T-helper 22 cell (primary cell): Measurements from ENCODE around the gene GOT2.
A peak's percentile ranks its signal among the peaks of the same experiment; 100 is the strongest.
"Not testable (repeated sequence)": the region's sequence is repeated elsewhere in the genome, so short reads cannot be mapped to it uniquely, and the experiment has no call there.

Experiments
- DNase-seq: peaks from one replicate; pipeline ENCODE4 v3.0.0-alpha.2; 2020; ENCODE audit warnings: low read depth

Gene GOT2

GRCh38 chr16:58733671-58734458, at the start of gene GOT2:
Gene GOT2 (minus strand): TSS chr16:58734316. CDS start chr16:58734228, 88 bp downstream.
- DNase-seq, result peak; percentile 55

GRCh38 chr16:58779291-58779690, 45.2 kb upstream of the GOT2 start:
- not testable (repeated sequence) for DNase-seq

GRCh38 chr16:58773870-58774269, 39.8 kb upstream of the GOT2 start:
- no peak for DNase-seq

GRCh38 chr16:58768145-58768544, 34.0 kb upstream of the GOT2 start:
- DNase-seq, result no peak

GRCh38 chr16:58767581-58767980, 33.5 kb upstream of the GOT2 start:
- no peak for DNase-seq

DNA sequence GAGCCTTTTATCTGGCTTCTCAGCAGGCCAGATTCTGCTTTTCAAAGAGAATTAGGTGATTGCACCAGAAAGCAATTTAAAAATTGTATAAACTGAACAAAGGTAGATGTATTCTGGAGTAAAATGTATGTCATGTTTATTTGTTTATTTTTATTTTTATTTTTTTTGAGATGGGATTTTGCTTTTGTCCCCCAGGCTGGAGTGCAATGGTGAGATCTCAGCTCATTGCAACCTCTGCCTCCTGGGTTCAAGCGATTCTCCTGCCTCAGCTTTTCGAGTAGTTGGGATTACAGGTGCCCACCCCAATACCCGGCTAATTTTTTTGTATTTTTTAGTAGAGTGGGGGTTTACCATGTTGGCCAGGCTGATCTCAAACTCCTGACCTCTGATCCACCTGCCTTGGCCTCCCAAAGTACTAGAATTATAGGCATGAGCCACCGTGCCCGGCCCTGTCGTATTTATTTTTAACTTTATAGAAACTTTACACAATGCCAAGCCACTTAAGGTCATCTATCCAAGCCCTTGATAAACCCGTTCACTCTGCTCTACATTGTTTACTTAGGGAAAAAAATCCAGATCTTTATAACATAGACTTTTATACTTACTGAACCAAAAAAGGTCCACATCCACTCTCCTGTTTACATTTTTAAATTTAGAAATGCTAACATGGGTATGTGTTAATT, 22.7 kb upstream of the GOT2 start:
- no peak for DNase-seq

DNA sequence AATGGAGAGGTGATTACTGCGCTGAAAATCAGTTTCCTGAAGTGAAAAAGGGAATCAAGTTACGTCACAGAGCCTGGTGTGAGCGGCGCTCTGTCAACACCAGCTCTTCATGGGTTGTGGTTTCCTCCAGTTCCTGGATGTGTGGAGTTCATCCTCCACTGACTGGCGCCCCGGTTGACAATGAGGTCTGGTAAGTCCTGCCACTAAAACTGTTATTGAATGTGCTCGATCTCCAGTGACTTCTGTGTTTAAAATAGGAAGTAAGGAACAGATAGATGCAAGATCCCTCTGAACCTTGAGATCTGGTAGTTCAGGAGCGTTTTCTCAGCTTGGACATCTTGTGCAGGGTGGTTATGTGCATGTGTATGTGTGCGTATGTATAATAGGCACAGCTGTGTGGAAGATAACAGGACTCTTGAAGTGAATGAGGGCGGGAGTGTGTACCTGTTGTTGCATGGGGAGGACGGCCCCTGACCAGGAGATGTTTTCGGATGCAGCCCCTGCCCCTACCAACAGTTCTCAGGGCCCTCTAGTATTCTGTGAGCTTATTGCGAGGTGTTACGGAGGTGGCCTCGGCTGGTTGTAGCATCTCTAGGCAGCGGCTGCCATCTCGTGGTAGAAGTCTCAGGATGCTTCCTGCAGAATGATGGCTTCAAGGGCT, 22.0 kb upstream of the GOT2 start:
- DNase-seq, result peak; percentile 45

- no peak for DNase-seq
Measured at GRCh38 chr16:58753711-58754134, 19.6 kb upstream of the GOT2 start.

DNA sequence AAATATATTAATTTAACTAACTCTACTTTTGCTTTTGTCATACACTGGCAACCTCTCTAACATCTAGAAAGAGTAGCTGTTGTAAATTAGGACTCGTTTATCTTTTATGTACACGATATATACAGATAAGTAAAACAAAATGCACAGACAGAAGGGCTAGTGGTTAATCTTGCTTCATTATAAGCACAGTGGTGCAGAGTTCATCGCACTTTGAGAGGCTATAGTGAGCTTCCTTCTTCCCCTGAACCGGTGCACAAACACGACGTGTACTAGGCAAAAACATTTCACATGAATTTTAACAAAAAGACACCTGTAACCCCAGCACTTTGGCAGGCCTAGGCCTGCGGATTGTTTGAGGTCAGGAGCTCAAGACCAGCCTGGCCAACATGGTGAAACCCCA, 10.4 kb upstream of the GOT2 start:
- no peak for DNase-seq

GRCh38 chr16:58741976-58742375, 7.9 kb upstream of the GOT2 start:
- no peak for DNase-seq

GRCh38 chr16:58741166-58741565, 7.0 kb upstream of the GOT2 start:
- DNase-seq, result no peak

- DNase-seq, result no peak
Measured at GRCh38 chr16:58738672-58739296, 4.7 kb upstream of the GOT2 start.

DNA sequence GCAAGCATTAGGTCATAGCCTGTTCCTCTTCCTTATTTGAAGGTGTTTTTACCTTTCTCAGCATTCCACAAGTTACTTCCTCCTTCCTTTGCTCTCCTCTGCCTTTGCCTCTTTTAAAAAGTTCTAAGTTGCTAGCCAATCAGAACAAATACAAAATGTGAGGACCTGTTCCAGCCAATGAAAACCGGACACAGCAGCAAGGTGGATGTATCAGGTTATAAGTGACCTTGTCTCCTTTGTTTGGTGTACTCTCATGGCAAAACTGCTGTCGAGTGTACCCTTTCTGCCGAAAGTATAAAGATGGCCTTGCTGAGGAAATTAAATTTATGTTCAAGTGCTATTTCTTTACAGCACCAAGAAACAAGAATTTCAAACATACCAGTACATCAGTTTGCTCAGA, 2.2 kb upstream of the GOT2 start:
- DNase-seq, result not testable (repeated sequence)

DNA sequence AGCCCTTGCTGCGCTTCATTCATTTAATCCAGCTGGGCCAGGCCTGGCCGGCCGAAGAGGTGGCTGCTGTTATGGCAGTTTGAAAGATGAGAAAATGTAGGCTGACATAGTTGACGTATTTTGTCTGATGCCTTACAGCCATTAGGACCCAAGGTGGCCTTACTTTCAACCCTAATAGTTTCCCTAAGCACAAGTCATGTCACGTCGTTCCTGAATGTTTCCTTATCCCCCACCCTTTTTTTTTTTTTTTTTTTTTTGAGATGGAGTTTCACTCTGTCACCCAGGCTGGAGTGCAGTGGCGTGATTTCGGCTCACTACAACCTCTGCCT, 307 bp upstream of the GOT2 start:
- no peak for DNase-seq

DNA sequence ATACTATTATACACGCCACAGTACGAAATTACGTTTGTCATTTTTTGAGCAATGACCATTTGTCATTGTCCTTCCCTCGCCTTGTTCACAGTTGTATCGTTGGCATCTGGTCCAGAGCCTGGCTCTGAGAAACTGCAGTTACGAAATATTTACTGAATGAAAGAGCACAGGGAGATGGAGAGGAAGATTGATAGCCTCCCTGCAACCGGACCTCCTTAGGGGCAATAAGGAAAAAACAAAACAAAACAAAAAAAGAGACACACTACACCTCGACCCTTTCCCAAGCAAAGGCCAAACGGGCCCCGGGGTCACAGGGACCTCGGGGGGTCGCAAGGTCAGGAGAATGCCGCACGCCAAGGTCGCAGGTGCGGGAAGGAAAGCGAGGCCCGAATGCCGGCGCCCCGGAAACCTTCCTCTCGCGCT, 857 bp downstream of the GOT2 start:
- no peak for DNase-seq

DNA sequence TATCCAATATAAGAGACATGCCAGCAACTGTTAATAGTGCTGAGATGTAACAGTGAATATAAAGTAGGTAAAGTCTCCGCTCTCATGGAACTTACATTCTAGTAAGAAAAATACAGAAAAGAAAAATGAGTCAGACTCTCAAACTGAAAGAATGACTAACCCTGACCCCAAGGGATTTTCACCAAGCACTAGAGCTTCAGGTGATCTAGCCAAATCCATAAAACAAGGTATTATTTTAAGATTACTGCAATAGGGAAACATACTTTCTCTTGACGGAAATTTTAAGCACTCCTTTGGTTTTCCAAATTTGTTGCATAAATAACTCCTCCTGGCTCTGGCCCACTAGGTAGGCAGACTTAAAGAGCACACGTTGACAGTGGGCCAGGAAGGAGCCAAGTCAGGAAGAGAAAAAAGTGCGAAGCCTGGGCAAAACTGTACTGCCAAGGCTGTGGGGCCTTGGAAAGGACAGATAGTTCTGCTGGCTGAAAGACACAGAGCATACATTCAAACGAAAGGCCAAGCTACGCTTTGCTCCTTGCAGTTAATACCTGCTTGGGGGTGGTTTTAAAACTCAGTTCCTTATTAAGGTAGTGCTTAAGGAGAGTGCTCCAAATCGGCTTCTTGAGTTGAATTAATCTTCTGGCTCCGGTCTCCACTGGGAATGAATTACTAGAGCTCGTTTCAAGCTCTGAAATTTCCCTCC, 1.4 kb downstream of the GOT2 start:
- no peak for DNase-seq

DNA sequence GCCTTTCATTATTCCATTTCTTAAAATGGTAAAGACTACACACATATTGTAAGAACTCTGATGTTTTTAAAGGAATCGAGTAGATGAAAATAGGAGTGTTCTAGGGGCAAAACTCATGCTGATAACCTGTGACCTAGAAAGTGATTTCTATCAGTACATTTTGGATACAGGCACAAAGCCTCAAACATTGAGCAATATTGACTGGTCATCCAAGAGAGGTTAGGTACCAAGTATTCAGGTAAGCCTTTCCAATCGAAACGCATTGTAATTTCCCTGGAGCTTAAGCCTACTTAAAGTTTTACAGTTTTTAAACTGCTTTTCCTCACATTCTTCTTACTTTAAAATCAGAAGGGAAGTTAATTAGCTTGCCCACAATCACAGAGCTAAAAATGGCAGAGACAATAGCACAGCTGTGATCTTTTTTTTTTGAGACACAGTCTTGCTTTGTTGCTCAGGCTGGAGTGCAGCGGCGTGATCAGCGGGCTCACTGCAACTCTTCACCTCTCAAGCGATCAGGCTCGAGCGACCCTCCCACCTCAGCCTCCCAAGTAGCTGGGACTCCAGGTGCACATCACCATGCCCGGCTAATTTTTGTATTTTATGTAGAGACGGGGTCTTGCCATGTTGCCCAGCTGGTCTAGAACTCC, 3.3 kb downstream of the GOT2 start:
- no peak for DNase-seq

- DNase-seq, result no peak
Measured at GRCh38 chr16:58727796-58728568, 6.1 kb downstream of the GOT2 start.

DNA sequence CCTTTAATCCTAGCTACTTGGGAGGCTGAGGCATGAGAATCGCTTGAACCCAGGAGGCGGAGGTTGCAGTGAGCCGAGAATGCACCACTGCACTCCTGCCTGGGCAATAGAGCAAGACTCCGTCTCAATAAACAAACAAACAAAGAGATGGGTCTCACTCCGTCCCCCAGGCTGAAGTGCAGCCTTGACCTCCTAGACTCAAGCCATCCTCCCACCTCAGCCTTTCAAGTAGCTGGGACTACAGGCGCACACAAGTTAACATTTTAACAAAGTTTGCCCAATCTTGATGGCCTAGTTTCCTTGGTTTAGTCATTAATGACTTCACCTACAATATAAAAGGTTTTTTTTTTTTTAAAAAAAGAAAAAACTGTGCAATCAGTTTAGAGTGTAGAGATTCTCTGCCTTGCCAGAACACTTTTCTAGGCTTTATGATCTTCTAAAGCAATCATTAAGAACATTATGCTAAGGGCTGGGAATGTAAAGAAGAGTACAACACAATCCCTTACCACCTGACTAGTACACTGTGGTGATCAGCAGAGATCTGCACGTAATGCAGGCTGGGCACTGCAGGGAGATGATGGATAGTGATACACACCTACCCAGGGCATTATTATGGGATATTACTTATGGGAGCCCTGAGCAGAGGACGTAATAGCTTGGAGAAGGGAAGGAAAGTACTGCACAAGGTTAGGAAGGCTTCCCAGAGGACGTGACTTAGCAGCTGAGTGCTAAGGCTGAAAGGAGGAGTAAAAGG, 6.9 kb downstream of the GOT2 start:
- no peak for DNase-seq

DNA sequence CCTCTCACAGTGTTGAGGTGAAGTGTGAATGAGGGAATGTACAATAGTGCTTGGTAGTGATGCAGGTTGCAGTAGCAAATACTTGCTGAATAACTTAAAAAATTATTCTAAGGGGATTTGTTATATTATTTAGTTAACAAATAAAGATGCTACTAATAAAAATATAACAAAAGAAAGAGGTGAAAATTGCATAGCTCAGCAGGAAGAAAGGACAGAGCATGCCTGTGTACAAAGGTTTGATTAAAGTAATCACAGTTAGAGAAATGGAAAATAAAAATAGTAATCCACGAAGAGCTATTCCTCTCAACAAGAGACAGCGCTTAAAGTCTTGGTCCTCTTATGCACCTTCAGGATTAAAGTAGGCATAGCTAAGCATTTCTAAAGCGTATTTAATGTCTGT, 11.0 kb downstream of the GOT2 start:
- DNase-seq, result no peak
